Immature natural killer cell (primary cell): ENCODE data around the gene CLEC12A. TPM values are rescaled to one million over a fixed set of nuclear protein-coding genes. Genes with fewer than 3 reads are reported as not detected.

ENCODE experiments used
- DNase-seq, 3 donors: peaks; one replicate each; pipeline ENCODE4 v3.0.0; 2022; ENCODE audit warnings: mixed read lengths in 1 of 3
- H3K27ac Mint-ChIP-seq, 6 donors: one replicate each; pipeline ENCODE4 v1.8.0; 2020; ENCODE audit warnings: mixed read lengths in 6 of 6, mild to moderate bottlenecking in 5 of 6, inconsistent platforms in 4 of 6, moderate library complexity in 3 of 6
- H3K27me3 Mint-ChIP-seq, 3 donors: one replicate each; pipeline ENCODE4 v1.8.0; 2020 to 2021; ENCODE audit warnings: low read depth in 3 of 3, mild to moderate bottlenecking in 3 of 3, mixed read lengths in 3 of 3, moderate library complexity in 3 of 3, inconsistent platforms in 1 of 3
- H3K36me3 Mint-ChIP-seq, 3 donors: one replicate each; pipeline ENCODE4 v1.8.0; 2020; ENCODE audit warnings: mixed read lengths in 3 of 3, inconsistent platforms in 2 of 3, mild to moderate bottlenecking in 2 of 3
- H3K4me1 Mint-ChIP-seq, 2 donors: one replicate each; pipeline ENCODE4 v1.8.0; 2020; ENCODE audit warnings: inconsistent platforms in 2 of 2, mild to moderate bottlenecking in 2 of 2, mixed read lengths in 2 of 2, moderate library complexity in 1 of 2
- H3K4me3 Mint-ChIP-seq, 5 donors: one replicate each; pipeline ENCODE4 v1.8.0; 2020; ENCODE audit warnings: mild to moderate bottlenecking in 5 of 5, mixed read lengths in 5 of 5, inconsistent platforms in 3 of 5, moderate library complexity in 3 of 5
- H3K9me3 Mint-ChIP-seq, 6 donors: one replicate each; pipeline ENCODE4 v1.8.0; 2020; ENCODE audit warnings: mild to moderate bottlenecking in 6 of 6, mixed read lengths in 6 of 6, inconsistent platforms in 4 of 6, moderate library complexity in 3 of 6
- polyA plus RNA-seq, 3 donors: library from polyadenylated mRNA; unstranded; fragments of 300-500 nt; fragmentation: Illumina TruSeq; gene quantifications; one replicate each; pipeline ENCODE4 v1.2.3, GENCODE V29; 2021

CLEC12A gene
- 1 to 10 TPM; 2.9 to 5.6 (median 4.3) TPM for polyA plus RNA-seq

GRCh38 chr12:9971181-9971580, at the start of gene CLEC12A:
TSS of gene CLEC12A (plus strand) at chr12:9971409. CDS start at chr12:9971597, 188 bp downstream.
- Mint-ChIP-seq H3K9me3 (peaks cover 0 to 6% (median 4%) of the 10 kb centered on the region in 6 donors), H3K36me3 (peaks cover 5 to 32% (median 17%) of the 10 kb centered on the region in 3 donors), H3K27ac (no peak within 1 kb of the TSS), H3K27me3 (peaks cover 2 to 4% (median 3%) of the 10 kb centered on the region in 3 donors), H3K4me1 (peaks cover 0 to 9% of the 10 kb centered on the region in 2 donors), H3K4me3 (peak within 1 kb of the TSS in 1 of 5 donors; percentile 2)
- no peak for DNase-seq

- H3K4me3 Mint-ChIP-seq: no peak overlapping the region
- peaks cover 0 to 1% (median 0%) of the 10 kb centered on the region in 3 donors for H3K27me3 Mint-ChIP-seq
- H3K27ac Mint-ChIP-seq: no peak overlapping the region
- peaks cover 6 to 15% of the 10 kb centered on the region in 2 donors for H3K4me1 Mint-ChIP-seq
- H3K36me3 Mint-ChIP-seq: no peaks in the 10 kb centered on the region
- H3K9me3 Mint-ChIP-seq: no peaks in the 10 kb centered on the region
- no peak for DNase-seq
Observed at GRCh38 chr12:9922429-9922828, 48.8 kb upstream of the CLEC12A start.

- Mint-ChIP-seq H3K27ac (peak overlapping the region; percentile 42 to 86 (median 62)), H3K4me1 (peaks cover 6 to 15% of the 10 kb centered on the region in 2 donors), H3K36me3 (no peaks in the 10 kb centered on the region), H3K27me3 (peaks cover 0 to 4% (median 1%) of the 10 kb centered on the region in 3 donors), H3K4me3 (peak overlapping the region; percentile 77 to 89 (median 83)), H3K9me3 (no peaks in the 10 kb centered on the region)
- DNase-seq: peak; percentile 33 to 51 (median 50)
Observed at GRCh38 chr12:9925705-9926393, 45.4 kb upstream of the CLEC12A start.

GRCh38 chr12:9926876-9927275, 44.3 kb upstream of the CLEC12A start:
- Mint-ChIP-seq H3K4me1 (peaks cover 6 to 15% of the 10 kb centered on the region in 2 donors), H3K27ac (no peak overlapping the region), H3K4me3 (no peak overlapping the region), H3K36me3 (no peaks in the 10 kb centered on the region), H3K9me3 (no peaks in the 10 kb centered on the region), H3K27me3 (peaks cover 0 to 4% (median 3%) of the 10 kb centered on the region in 3 donors)
- DNase-seq: no peak

GRCh38 chr12:9928607-9929006, 42.6 kb upstream of the CLEC12A start:
- no peak overlapping the region for H3K27ac Mint-ChIP-seq
- no peaks in the 10 kb centered on the region for H3K36me3 Mint-ChIP-seq
- no peaks in the 10 kb centered on the region for H3K9me3 Mint-ChIP-seq
- peaks cover 2 to 8% (median 3%) of the 10 kb centered on the region in 3 donors for H3K27me3 Mint-ChIP-seq
- no peak overlapping the region for H3K4me3 Mint-ChIP-seq
- DNase-seq: no peak
- H3K4me1 Mint-ChIP-seq: peaks cover 3 to 8% of the 10 kb centered on the region in 2 donors

GRCh38 chr12:9931245-9931644, 40.0 kb upstream of the CLEC12A start:
- H3K27me3 Mint-ChIP-seq: peaks cover 2 to 11% (median 3%) of the 10 kb centered on the region in 3 donors

GRCh38 chr12:9932270-9932669, 38.9 kb upstream of the CLEC12A start, which contains the start of gene CLEC2A:
TSS of gene CLEC2A (minus strand) at chr12:9932370. CDS start at chr12:9932329, 41 bp downstream.
- no peaks in the 10 kb centered on the region for H3K4me1 Mint-ChIP-seq
- H3K36me3 Mint-ChIP-seq: no peaks in the 10 kb centered on the region

More at GRCh38 chr12:9931245-9931644, 40.0 kb upstream of the CLEC12A start:
- Mint-ChIP-seq H3K4me3 (no peak overlapping the region), H3K9me3 (no peaks in the 10 kb centered on the region), H3K4me1 (no peaks in the 10 kb centered on the region), H3K36me3 (no peaks in the 10 kb centered on the region), H3K27ac (no peak overlapping the region)
- DNase-seq: no peak

GRCh38 chr12:9933958-9934357, 37.3 kb upstream of the CLEC12A start:
- no peak overlapping the region for H3K4me3 Mint-ChIP-seq
- H3K9me3 Mint-ChIP-seq: no peaks in the 10 kb centered on the region
- no peaks in the 10 kb centered on the region for H3K36me3 Mint-ChIP-seq
- no peaks in the 10 kb centered on the region for H3K4me1 Mint-ChIP-seq
- peaks cover 2 to 9% (median 3%) of the 10 kb centered on the region in 3 donors for H3K27me3 Mint-ChIP-seq
- H3K27ac Mint-ChIP-seq: no peak overlapping the region
- no peak for DNase-seq

More at GRCh38 chr12:9932270-9932669, 38.9 kb upstream of the CLEC12A start, which contains the start of gene CLEC2A:
- Mint-ChIP-seq H3K27me3 (peaks cover 2 to 11% (median 3%) of the 10 kb centered on the region in 3 donors), H3K9me3 (no peaks in the 10 kb centered on the region), H3K27ac (no peak within 1 kb of the TSS), H3K4me3 (no peak within 1 kb of the TSS)
- DNase-seq: no peak

GRCh38 chr12:9935026-9935425, 36.2 kb upstream of the CLEC12A start:
- DNase-seq: no peak
- H3K4me1 Mint-ChIP-seq: no peaks in the 10 kb centered on the region
- H3K27ac Mint-ChIP-seq: no peak overlapping the region
- H3K4me3 Mint-ChIP-seq: no peak overlapping the region
- no peaks in the 10 kb centered on the region for H3K9me3 Mint-ChIP-seq
- H3K36me3 Mint-ChIP-seq: no peaks in the 10 kb centered on the region
- H3K27me3 Mint-ChIP-seq: peaks cover 2 to 9% (median 3%) of the 10 kb centered on the region in 3 donors

GRCh38 chr12:9936591-9936990, 34.6 kb upstream of the CLEC12A start:
- peaks cover 2 to 7% (median 2%) of the 10 kb centered on the region in 3 donors for H3K27me3 Mint-ChIP-seq
- DNase-seq: no peak
- no peak overlapping the region for H3K27ac Mint-ChIP-seq
- H3K36me3 Mint-ChIP-seq: no peaks in the 10 kb centered on the region
- H3K9me3 Mint-ChIP-seq: no peaks in the 10 kb centered on the region
- H3K4me3 Mint-ChIP-seq: no peak overlapping the region
- peaks cover 3 to 5% of the 10 kb centered on the region in 2 donors for H3K4me1 Mint-ChIP-seq

- H3K27ac Mint-ChIP-seq: peak overlapping the region in 1 of 6 donors; percentile 67
- no peaks in the 10 kb centered on the region for H3K36me3 Mint-ChIP-seq
- H3K9me3 Mint-ChIP-seq: no peaks in the 10 kb centered on the region
- H3K4me1 Mint-ChIP-seq: peaks cover 15 to 22% of the 10 kb centered on the region in 2 donors
- H3K27me3 Mint-ChIP-seq: peaks cover 0 to 2% (median 2%) of the 10 kb centered on the region in 3 donors
- H3K4me3 Mint-ChIP-seq: no peak overlapping the region
- DNase-seq: peak; percentile 12 to 27 (median 26)
Observed at GRCh38 chr12:9940375-9940774, 30.8 kb upstream of the CLEC12A start.

GRCh38 chr12:9941838-9942237, 29.4 kb upstream of the CLEC12A start:
- H3K9me3 Mint-ChIP-seq: no peaks in the 10 kb centered on the region
- H3K4me1 Mint-ChIP-seq: peaks cover 16 to 26% of the 10 kb centered on the region in 2 donors
- peaks cover 0 to 2% (median 0%) of the 10 kb centered on the region in 3 donors for H3K27me3 Mint-ChIP-seq
- no peak for DNase-seq
- peak overlapping the region in 1 of 6 donors; percentile 18 for H3K27ac Mint-ChIP-seq
- no peaks in the 10 kb centered on the region for H3K36me3 Mint-ChIP-seq
- H3K4me3 Mint-ChIP-seq: no peak overlapping the region

GRCh38 chr12:9943240-9943639, 28.0 kb upstream of the CLEC12A start:
- DNase-seq: peak in 2 of 3 donors; percentile 15 to 17
- Mint-ChIP-seq H3K4me3 (peak overlapping the region; percentile 33 to 73 (median 51)), H3K4me1 (peaks cover 26 to 35% of the 10 kb centered on the region in 2 donors), H3K36me3 (no peaks in the 10 kb centered on the region), H3K9me3 (no peaks in the 10 kb centered on the region), H3K27ac (peak overlapping the region in 2 of 6 donors; percentile 25 to 32), H3K27me3 (peaks cover 0 to 2% (median 0%) of the 10 kb centered on the region in 3 donors)

- H3K27me3 Mint-ChIP-seq: peaks cover 0 to 2% (median 0%) of the 10 kb centered on the region in 3 donors
- no peaks in the 10 kb centered on the region for H3K36me3 Mint-ChIP-seq
- peak overlapping the region in 1 of 5 donors; percentile 3 for H3K4me3 Mint-ChIP-seq
- H3K9me3 Mint-ChIP-seq: no peaks in the 10 kb centered on the region
- no peak for DNase-seq
- H3K4me1 Mint-ChIP-seq: peaks cover 37 to 47% of the 10 kb centered on the region in 2 donors
- H3K27ac Mint-ChIP-seq: no peak overlapping the region
Observed at GRCh38 chr12:9944391-9944790, 26.8 kb upstream of the CLEC12A start.
